GM12801 (cell line): ENCODE measurements around the gene STK11.

Source experiments
- TF ChIP-seq, protein P1 (sequence below): IDR thresholded peaks from one replicate; pipeline ENCODE4 v1.5.1; 2011; ENCODE audit warnings: control low read depth; ENCODE audit not compliant: insufficient read length; ENCODE audit errors: extremely low read depth

The STK11 gene

DNA sequence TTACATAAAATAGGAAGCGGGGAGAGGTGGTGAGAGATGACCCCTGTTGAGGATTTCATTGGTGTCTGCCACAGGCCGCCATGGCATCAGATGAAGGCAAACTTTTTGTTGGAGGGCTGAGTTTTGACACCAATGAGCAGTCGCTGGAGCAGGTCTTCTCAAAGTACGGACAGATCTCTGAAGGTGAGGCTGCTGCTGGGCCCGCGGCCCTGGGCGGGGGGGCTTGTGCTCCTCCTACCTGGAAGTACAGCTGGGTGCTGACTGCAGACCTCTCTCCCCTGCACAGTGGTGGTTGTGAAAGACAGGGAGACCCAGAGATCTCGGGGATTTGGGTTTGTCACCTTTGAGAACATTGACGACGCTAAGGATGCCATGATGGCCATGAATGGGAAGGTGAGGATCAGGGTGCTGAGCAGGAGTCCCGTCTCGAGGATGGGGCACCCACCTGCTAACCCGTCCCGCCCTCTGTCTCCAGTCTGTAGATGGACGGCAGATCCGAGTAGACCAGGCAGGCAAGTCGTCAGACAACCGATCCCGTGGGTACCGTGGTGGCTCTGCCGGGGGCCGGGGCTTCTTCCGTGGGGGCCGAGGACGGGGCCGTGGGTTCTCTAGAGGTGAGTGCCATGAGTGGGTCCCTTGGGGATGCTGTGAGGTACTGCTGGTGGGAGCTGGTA, 65.4 kb downstream of the STK11 start:
- TF ChIP-seq, protein P1, sequence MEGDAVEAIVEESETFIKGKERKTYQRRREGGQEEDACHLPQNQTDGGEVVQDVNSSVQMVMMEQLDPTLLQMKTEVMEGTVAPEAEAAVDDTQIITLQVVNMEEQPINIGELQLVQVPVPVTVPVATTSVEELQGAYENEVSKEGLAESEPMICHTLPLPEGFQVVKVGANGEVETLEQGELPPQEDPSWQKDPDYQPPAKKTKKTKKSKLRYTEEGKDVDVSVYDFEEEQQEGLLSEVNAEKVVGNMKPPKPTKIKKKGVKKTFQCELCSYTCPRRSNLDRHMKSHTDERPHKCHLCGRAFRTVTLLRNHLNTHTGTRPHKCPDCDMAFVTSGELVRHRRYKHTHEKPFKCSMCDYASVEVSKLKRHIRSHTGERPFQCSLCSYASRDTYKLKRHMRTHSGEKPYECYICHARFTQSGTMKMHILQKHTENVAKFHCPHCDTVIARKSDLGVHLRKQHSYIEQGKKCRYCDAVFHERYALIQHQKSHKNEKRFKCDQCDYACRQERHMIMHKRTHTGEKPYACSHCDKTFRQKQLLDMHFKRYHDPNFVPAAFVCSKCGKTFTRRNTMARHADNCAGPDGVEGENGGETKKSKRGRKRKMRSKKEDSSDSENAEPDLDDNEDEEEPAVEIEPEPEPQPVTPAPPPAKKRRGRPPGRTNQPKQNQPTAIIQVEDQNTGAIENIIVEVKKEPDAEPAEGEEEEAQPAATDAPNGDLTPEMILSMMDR = no peak

DNA sequence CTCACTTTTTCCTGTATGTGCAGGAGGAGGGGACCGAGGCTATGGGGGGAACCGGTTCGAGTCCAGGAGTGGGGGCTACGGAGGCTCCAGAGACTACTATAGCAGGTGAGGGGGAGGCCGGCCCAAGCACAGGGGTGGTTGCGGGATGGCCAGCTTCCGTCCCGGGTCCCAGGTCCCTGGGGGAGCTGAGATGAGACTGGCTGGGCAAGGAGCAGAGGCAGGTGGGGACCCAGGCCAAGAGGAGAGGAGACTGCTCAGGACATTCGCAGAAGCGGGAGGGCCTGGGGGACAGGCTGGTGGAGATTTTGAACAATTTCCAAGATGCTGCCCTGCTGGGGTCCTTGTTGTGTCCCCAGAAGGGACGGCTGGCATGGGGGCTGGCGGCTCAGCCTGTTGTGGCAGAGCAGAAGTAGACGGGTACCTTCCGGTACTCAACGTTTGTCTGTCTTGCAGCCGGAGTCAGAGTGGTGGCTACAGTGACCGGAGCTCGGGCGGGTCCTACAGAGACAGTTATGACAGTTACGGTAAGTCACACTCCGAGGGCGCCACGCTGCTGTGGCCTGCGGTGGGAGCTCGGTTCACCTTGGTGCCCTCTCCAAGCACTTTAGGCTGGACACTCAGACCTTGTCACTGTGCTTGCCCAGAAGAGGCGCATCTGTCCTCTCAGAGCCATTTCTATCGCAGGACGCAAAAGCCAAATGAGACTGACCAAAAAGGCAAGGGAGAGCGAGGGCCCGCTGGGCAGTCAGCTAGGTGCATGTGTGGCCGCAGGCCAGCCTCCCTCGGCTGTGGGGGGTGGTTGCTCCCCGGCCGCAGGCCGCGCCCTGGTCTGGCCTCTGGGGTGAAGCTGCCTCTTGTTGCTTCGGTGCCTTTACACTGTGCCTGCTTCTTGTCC, 66.2 kb downstream of the STK11 start:
- TF ChIP-seq, protein P1 = no peak

DNA sequence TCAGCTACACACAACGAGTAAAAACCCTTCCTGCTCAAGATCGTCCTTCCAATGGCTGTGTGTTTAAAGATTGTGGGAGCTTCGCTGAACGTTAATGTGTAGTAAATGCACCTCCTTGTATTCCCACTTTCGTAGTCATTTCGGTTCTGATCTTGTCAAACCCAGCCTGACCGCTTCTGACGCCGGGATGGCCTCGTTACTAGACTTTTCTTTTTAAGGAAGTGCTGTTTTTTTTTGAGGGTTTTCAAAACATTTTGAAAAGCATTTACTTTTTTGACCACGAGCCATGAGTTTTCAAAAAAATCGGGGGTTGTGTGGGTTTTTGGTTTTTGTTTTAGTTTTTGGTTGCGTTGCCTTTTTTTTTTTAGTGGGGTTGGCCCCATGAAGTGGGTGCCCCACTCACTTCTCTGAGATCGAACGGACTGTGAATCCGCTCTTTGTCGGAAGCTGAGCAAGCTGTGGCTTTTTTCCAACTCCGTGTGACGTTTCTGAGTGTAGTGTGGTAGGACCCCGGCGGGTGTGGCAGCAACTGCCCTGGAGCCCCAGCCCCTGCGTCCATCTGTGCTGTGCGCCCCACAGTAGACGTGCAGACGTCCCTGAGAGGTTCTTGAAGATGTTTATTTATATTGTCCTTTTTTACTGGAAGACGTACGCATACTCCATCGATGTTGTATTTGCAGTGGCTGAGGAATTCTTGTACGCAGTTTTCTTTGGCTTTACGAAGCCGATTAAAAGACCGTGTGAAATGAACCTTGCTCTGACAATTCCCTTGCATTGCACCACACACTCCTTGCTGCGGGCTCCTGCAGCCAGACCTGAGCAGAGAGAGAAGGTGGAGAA, 67.1 kb downstream of the STK11 start:
- TF ChIP-seq, protein P1 = no peak

DNA sequence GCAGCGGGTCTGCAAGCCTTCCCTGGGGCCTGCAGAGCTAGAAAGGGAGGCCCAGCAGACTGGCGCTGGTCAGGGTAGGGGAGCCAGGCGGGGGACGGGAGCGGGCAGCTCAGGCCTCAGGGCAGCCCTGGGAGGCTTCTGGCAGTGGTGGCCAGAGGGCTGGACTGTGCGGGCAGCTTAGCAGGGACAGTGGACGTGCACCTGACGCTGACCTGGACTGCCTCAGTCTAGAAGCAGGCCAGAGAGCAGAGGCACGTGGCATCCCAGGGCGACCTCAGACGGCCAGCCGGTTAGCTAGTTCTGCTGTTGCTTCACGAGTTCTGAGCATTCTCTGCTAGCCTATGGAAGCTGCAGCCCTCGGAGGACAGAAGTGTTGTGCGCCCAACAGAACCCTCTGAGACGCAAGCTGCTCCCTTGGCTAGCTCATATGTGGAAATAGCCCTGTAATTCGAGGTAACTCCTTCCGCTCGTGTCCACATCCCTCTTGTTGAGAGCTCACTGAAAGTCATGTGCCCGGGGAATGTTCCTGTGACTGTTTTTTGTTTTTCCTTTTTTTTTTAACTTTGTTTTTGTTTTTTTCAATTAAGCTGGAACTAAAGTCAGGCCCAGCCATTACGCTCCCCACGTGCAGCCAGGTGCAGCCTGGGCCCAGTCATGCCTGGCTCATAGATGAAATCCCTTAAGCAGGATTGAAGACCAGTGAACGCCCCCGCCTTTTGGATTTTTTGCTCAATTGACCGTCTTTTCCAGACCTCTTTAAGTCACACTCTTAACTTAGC, 67.9 kb downstream of the STK11 start:
- TF ChIP-seq, protein P1 = no peak

DNA sequence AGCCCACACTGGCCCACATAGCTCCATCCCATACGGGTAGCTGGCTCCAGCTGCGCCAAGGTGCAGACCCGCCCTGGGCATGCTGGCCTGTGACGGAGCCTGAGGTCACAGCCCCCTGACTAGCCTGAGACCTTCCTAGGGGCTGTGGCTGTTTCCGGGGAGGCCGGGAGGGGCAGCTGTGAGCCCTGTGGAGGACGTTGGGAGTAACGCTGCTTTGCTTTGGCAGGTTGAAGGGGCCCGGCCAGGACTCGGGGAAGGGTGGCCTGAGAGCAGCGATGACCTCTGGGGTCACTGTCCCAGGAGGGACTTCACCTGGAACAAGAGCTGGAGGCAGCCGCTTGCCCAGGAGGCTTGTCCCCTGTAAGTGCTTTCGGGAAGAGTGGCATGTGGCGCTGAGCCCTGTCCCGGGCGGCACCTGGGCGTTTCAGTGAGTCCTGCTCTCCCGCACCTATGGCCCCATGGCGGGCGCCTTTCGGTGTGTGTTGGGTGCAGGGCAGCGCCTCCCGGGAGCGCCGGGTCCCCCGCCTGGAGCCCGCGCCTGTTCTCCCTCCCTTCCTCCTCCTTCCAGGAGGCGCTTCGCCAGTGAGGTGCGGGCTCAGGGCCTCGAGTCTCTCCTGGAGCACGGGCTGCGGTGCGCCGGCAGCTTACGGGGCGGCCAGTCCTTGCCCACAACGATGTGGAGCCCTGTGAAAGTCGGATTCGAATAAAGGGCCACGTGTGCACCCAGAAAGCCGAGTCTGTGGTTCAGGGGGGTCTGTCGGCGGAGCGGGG, 68.7 kb downstream of the STK11 start:
- TF ChIP-seq, protein P1 = no peak

DNA sequence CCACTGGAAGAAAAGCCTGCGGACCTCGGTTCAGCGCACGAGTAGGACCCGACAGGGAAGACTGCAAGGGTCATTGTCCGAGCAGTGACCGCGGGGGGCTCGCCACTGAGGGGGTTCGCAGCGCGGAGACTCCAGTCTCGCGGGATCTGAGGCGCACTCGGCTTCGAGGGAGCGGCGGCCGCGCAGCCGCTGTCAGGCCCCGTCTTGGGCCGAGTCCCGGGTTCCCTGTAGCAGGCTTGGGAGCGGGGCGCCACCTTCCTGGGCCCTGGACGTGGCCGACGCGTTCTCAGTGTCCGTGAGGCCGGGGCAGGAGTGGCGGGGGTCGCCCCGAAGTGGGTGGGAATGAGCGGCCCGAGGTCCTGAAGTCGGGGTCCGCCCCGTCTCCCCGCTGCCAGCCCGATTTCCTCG, 69.3 kb downstream of the STK11 start:
- TF ChIP-seq, protein P1 = no peak
